A673 (cell line): Measurements from ENCODE around the gene NTMT2. TPM values are rescaled to one million over a fixed set of nuclear protein-coding genes. Genes with fewer than 3 reads are reported as not detected.
"Not testable (repeated sequence)": the region's sequence is repeated elsewhere in the genome, so short reads cannot be mapped to it uniquely, and the experiment has no call there.

ENCODE experiments used
- BruUV-seq: library from RNA; stranded (reverse); fragments of 400-500 nt; replicated peaks from 2 replicates; lab custom pipeline; 2021; lab: Mats Ljungman, UMichigan
- CTCF ChIA-PET: fragments of 300-600 bp; sonication (Branson Sonifier 250); formaldehyde crosslinking; loops from one replicate; lab custom pipeline; 2022; ENCODE audit warnings: antibody characterized with exemption; lab: Charles Lee
- POLR2A ChIA-PET: fragments of 300-600 bp; sonication (Branson Sonifier 250); formaldehyde crosslinking; loops from one replicate; lab custom pipeline; 2022; ENCODE audit warnings: antibody characterized with exemption; ENCODE audit not compliant: low non-redundant PET; lab: Charles Lee
- DNase-seq: peaks from one replicate; pipeline ENCODE4 v3.0.0-alpha.2; 2015; ENCODE audit warnings: low spot score
- H3K27ac ChIP-seq: fragments of 200-600 bp; sonication (generic); 2 replicates; pipeline ENCODE4 v1.5.1; 2016; ENCODE audit warnings: mixed run types, low read depth, mild to moderate bottlenecking, mixed read lengths, antibody characterized with exemption, low read length; ENCODE audit not compliant: poor library complexity, severe bottlenecking
- H3K27me3 ChIP-seq: fragments of 200-600 bp; sonication (generic); replicated peaks from 2 replicates; pipeline ENCODE4 v1.6.1; 2017; ENCODE audit warnings: mixed run types, low read depth, mild to moderate bottlenecking, mixed read lengths, antibody characterized with exemption, low read length; ENCODE audit not compliant: insufficient read depth, poor library complexity
- H3K36me3 ChIP-seq: fragments of 200-600 bp; sonication (generic); 2 replicates; pipeline ENCODE4 v1.6.1; 2016; ENCODE audit warnings: mixed run types, mild to moderate bottlenecking, mixed read lengths, antibody characterized with exemption, low read length; ENCODE audit not compliant: insufficient read depth, poor library complexity, severe bottlenecking
- H3K4me1 ChIP-seq: fragments of 200-600 bp; sonication (generic); 2 replicates; pipeline ENCODE4 v1.6.1; 2017; ENCODE audit warnings: mixed run types, mild to moderate bottlenecking, mixed read lengths, antibody characterized with exemption, low read length; ENCODE audit not compliant: insufficient read depth, poor library complexity, severe bottlenecking
- H3K4me3 ChIP-seq: fragments of 200-600 bp; sonication (generic); 2 replicates; pipeline ENCODE4 v1.5.1; 2016; ENCODE audit warnings: low read depth, mixed run types, mild to moderate bottlenecking, mixed read lengths, low read length; ENCODE audit not compliant: poor library complexity, severe bottlenecking
- H3K9me3 ChIP-seq: fragments of 200-600 bp; sonication (generic); 2 replicates; pipeline ENCODE4 v1.6.1; 2016; ENCODE audit warnings: mixed run types, low read depth, mild to moderate bottlenecking, mixed read lengths, antibody characterized with exemption, low read length; ENCODE audit not compliant: poor library complexity, severe bottlenecking
- CTCF ChIP-seq: fragments of 300-800, 200-600 bp; sonication (generic); conservative IDR thresholded peaks from 2 replicates; pipeline ENCODE4 v1.5.1; 2017; ENCODE audit warnings: low read depth, mild to moderate bottlenecking, antibody characterized with exemption, low read length, moderate library complexity, mixed read lengths
- EZH2 ChIP-seq: fragments of 200-600 bp; sonication (generic); IDR thresholded peaks from 2 replicates; pipeline ENCODE4 v1.6.1; 2017; ENCODE audit warnings: borderline replicate concordance, low read depth, mild to moderate bottlenecking, mixed read lengths, antibody characterized with exemption, low read length; ENCODE audit not compliant: poor library complexity, severe bottlenecking
- intact Hi-C: fragments of 100-400 bp; cut with micrococcal nuclease; formaldehyde crosslinking; loops from one replicate; pipeline ENCODE4 v1.10.0; 2022; ENCODE audit not compliant: unreplicated experiment
- total RNA-seq: library from RNA; stranded (reverse); gene quantifications from 2 replicates; pipeline ENCODE4 v1.2.3, GENCODE V29; 2021

Gene NTMT2
- total RNA-seq, 1 experiment from 2014 or later = not detected

- POLR2A ChIA-PET = no interaction called here
- no peak overlapping the region for H3K27ac ChIP-seq
- no peak for TF ChIP-seq EZH2
- no peak for TF ChIP-seq CTCF
- intact Hi-C loops = no loop called here
- no peak overlapping the region for H3K4me3 ChIP-seq
- H3K4me1 ChIP-seq = no peaks in the 10 kb centered on the region
- DNase-seq = no peak
- H3K36me3 ChIP-seq = no peaks in the 10 kb centered on the region
- CTCF ChIA-PET = no interaction called here
- no peaks in the 10 kb centered on the region for H3K27me3 ChIP-seq
- peaks cover 7% of the 10 kb centered on the region for H3K9me3 ChIP-seq
- BruUV-seq = no TSS peak
These were observed 20.9 kb downstream of the NTMT2 start for GRCh38 chr1:170166518-170167180.

- no TSS peak for BruUV-seq
- TF ChIP-seq CTCF (no peak), EZH2 (no peak)
- peaks cover 7% of the 10 kb centered on the region for H3K9me3 ChIP-seq
- no peak overlapping the region for H3K27ac ChIP-seq
- peak; percentile 18 for DNase-seq
- no peak overlapping the region for H3K4me3 ChIP-seq
- ChIA-PET POLR2A (no interaction called here), CTCF (no interaction called here)
- intact Hi-C loops = no loop called here
- H3K27me3 ChIP-seq = no peaks in the 10 kb centered on the region
- H3K36me3 ChIP-seq = no peaks in the 10 kb centered on the region
- no peaks in the 10 kb centered on the region for H3K4me1 ChIP-seq
These were observed 22.5 kb downstream of the NTMT2 start for GRCh38 chr1:170168265-170168664.

GRCh38 chr1:170170513-170170912 lies 24.8 kb downstream of the NTMT2 start:
- H3K36me3 ChIP-seq, H3K9me3 ChIP-seq, POLR2A ChIA-PET, H3K27me3 ChIP-seq, DNase-seq, H3K27ac ChIP-seq, intact Hi-C loops, CTCF ChIA-PET, H3K4me3 ChIP-seq, BruUV-seq, H3K4me1 ChIP-seq: not testable (repeated sequence)

GRCh38 chr1:170174395-170174794 lies 28.6 kb downstream of the NTMT2 start:
- CTCF ChIA-PET = no interaction called here

More at GRCh38 chr1:170174395-170174794, 28.6 kb downstream of the NTMT2 start:
- Histone ChIP-seq H3K4me1 (peaks cover 6% of the 10 kb centered on the region), H3K4me3 (no peak overlapping the region), H3K36me3 (no peaks in the 10 kb centered on the region), H3K9me3 (peaks cover 7% of the 10 kb centered on the region), H3K27me3 (no peaks in the 10 kb centered on the region), H3K27ac (no peak overlapping the region)
- TF ChIP-seq CTCF (no peak), EZH2 (no peak)
- intact Hi-C loops = no loop called here
- no TSS peak for BruUV-seq
- POLR2A ChIA-PET = no interaction called here
- no peak for DNase-seq
